ENCODE measurements around the gene GRIP1.

- no peak for TF ChIP-seq CTCF (conservative IDR thresholded peaks at IDR 0.05; ENCODE audit: low read depth in 2 of 2)
- no peak for TF ChIP-seq POLR2AphosphoS5 (IDR thresholded peaks at IDR 0.05; ENCODE audit: low read depth)
- TF ChIP-seq REST (IDR thresholded peaks at IDR 0.05; ENCODE audit: unreplicated experiment): no peak
- no peak for TF ChIP-seq CREB1 (CRISPR knock-in tag; IDR thresholded peaks at IDR 0.05; ENCODE audit: low read depth)
Observed at GRCh38 chr12:66387117-66387516, 291.8 kb downstream of the GRIP1 start.
